ENCODE data around the gene ULK4. TPM values are rescaled to one million over a fixed set of nuclear protein-coding genes. Genes with fewer than 3 reads are reported as not detected.
"Not testable (repeated sequence)": the region's sequence is repeated elsewhere in the genome, so short reads cannot be mapped to it uniquely, and the experiment has no call there.

The ULK4 gene
- total RNA-seq, 1 donor from 2014 or later, result 8.4 TPM

GRCh38 chr3:41290736-41291135 lies 671.2 kb downstream of the ULK4 start:
- H3K9me3 ChIP-seq (ENCODE audit: control insufficient read depth in 3 of 3, low read length in 3 of 3), result no peaks in the 10 kb centered on the region
- H3K4me3 ChIP-seq (ENCODE audit: low read length in 3 of 3), result no peak overlapping the region
- no peak overlapping the region for H3K9ac ChIP-seq (ENCODE audit: low read depth in 1 of 3, low read length in 3 of 3)
- no peaks in the 10 kb centered on the region for H3K27me3 ChIP-seq (ENCODE audit: control insufficient read depth in 3 of 3, insufficient read depth in 3 of 3, low read length in 3 of 3)
- no peaks in the 10 kb centered on the region for H3K36me3 ChIP-seq (ENCODE audit: control insufficient read depth in 3 of 3, insufficient read depth in 3 of 3, low read length in 3 of 3)
- H3K4me1 ChIP-seq (ENCODE audit: control insufficient read depth in 3 of 3, insufficient read depth in 3 of 3, low read length in 3 of 3), result peaks cover 0 to 7% (median 5%) of the 10 kb centered on the region in 3 donors
- H3K27ac ChIP-seq (ENCODE audit: low read depth, low read length), result no peak overlapping the region

- H3K27me3 ChIP-seq (ENCODE audit: control insufficient read depth in 3 of 3, insufficient read depth in 3 of 3, low read length in 3 of 3), result no peaks in the 10 kb centered on the region
- H3K4me3 ChIP-seq (ENCODE audit: low read length in 3 of 3), result no peak overlapping the region
Measured at GRCh38 chr3:41290306-41290705, 671.6 kb downstream of the ULK4 start.

GRCh38 chr3:41288785-41289184 lies 673.1 kb downstream of the ULK4 start:
- no peak overlapping the region for H3K4me3 ChIP-seq (ENCODE audit: low read length in 3 of 3)
- no peaks in the 10 kb centered on the region for H3K27me3 ChIP-seq (ENCODE audit: control insufficient read depth in 3 of 3, insufficient read depth in 3 of 3, low read length in 3 of 3)
- H3K36me3 ChIP-seq (ENCODE audit: control insufficient read depth in 3 of 3, insufficient read depth in 3 of 3, low read length in 3 of 3), result no peaks in the 10 kb centered on the region
- H3K9me3 ChIP-seq (ENCODE audit: control insufficient read depth in 3 of 3, low read length in 3 of 3), result no peaks in the 10 kb centered on the region
- H3K27ac ChIP-seq (ENCODE audit: low read depth, low read length), result no peak overlapping the region
- peaks cover 0 to 5% (median 2%) of the 10 kb centered on the region in 3 donors for H3K4me1 ChIP-seq (ENCODE audit: control insufficient read depth in 3 of 3, insufficient read depth in 3 of 3, low read length in 3 of 3)
- H3K9ac ChIP-seq (ENCODE audit: low read depth in 1 of 3, low read length in 3 of 3), result no peak overlapping the region

More at GRCh38 chr3:41290306-41290705, 671.6 kb downstream of the ULK4 start:
- no peaks in the 10 kb centered on the region for H3K9me3 ChIP-seq (ENCODE audit: control insufficient read depth in 3 of 3, low read length in 3 of 3)
- no peaks in the 10 kb centered on the region for H3K36me3 ChIP-seq (ENCODE audit: control insufficient read depth in 3 of 3, insufficient read depth in 3 of 3, low read length in 3 of 3)
- H3K27ac ChIP-seq (ENCODE audit: low read depth, low read length), result no peak overlapping the region
- no peak overlapping the region for H3K9ac ChIP-seq (ENCODE audit: low read depth in 1 of 3, low read length in 3 of 3)
- H3K4me1 ChIP-seq (ENCODE audit: control insufficient read depth in 3 of 3, insufficient read depth in 3 of 3, low read length in 3 of 3), result peaks cover 0 to 7% (median 5%) of the 10 kb centered on the region in 3 donors

- Histone ChIP-seq H3K4me1 (ENCODE audit: control insufficient read depth in 3 of 3, insufficient read depth in 3 of 3, low read length in 3 of 3) (no peaks in the 10 kb centered on the region), H3K9me3 (ENCODE audit: control insufficient read depth in 3 of 3, low read length in 3 of 3) (no peaks in the 10 kb centered on the region)
Measured at GRCh38 chr3:41286305-41286704, 675.6 kb downstream of the ULK4 start.

GRCh38 chr3:41284934-41285333 lies 677.0 kb downstream of the ULK4 start:
- H3K9me3 ChIP-seq (ENCODE audit: control insufficient read depth in 3 of 3, low read length in 3 of 3); H3K36me3 ChIP-seq (ENCODE audit: control insufficient read depth in 3 of 3, insufficient read depth in 3 of 3, low read length in 3 of 3); H3K27me3 ChIP-seq (ENCODE audit: control insufficient read depth in 3 of 3, insufficient read depth in 3 of 3, low read length in 3 of 3); H3K27ac ChIP-seq (ENCODE audit: low read depth, low read length); H3K9ac ChIP-seq (ENCODE audit: low read depth in 1 of 3, low read length in 3 of 3); H3K4me3 ChIP-seq (ENCODE audit: low read length in 3 of 3); H3K4me1 ChIP-seq (ENCODE audit: control insufficient read depth in 3 of 3, insufficient read depth in 3 of 3, low read length in 3 of 3): not testable (repeated sequence)

More at GRCh38 chr3:41286305-41286704, 675.6 kb downstream of the ULK4 start:
- no peaks in the 10 kb centered on the region for H3K27me3 ChIP-seq (ENCODE audit: control insufficient read depth in 3 of 3, insufficient read depth in 3 of 3, low read length in 3 of 3)
- no peaks in the 10 kb centered on the region for H3K36me3 ChIP-seq (ENCODE audit: control insufficient read depth in 3 of 3, insufficient read depth in 3 of 3, low read length in 3 of 3)
- H3K4me3 ChIP-seq (ENCODE audit: low read length in 3 of 3), result no peak overlapping the region
- no peak overlapping the region for H3K9ac ChIP-seq (ENCODE audit: low read depth in 1 of 3, low read length in 3 of 3)
- no peak overlapping the region for H3K27ac ChIP-seq (ENCODE audit: low read depth, low read length)

- H3K36me3 ChIP-seq (ENCODE audit: control insufficient read depth in 3 of 3, insufficient read depth in 3 of 3, low read length in 3 of 3), result no peaks in the 10 kb centered on the region
- H3K4me1 ChIP-seq (ENCODE audit: control insufficient read depth in 3 of 3, insufficient read depth in 3 of 3, low read length in 3 of 3), result no peaks in the 10 kb centered on the region
- no peaks in the 10 kb centered on the region for H3K9me3 ChIP-seq (ENCODE audit: control insufficient read depth in 3 of 3, low read length in 3 of 3)
- H3K27me3 ChIP-seq (ENCODE audit: control insufficient read depth in 3 of 3, insufficient read depth in 3 of 3, low read length in 3 of 3), result no peaks in the 10 kb centered on the region
- no peak overlapping the region for H3K9ac ChIP-seq (ENCODE audit: low read depth in 1 of 3, low read length in 3 of 3)
- H3K4me3 ChIP-seq (ENCODE audit: low read length in 3 of 3), result no peak overlapping the region
- H3K27ac ChIP-seq (ENCODE audit: low read depth, low read length), result no peak overlapping the region
Measured at GRCh38 chr3:41277790-41278465, 684.0 kb downstream of the ULK4 start.

GRCh38 chr3:41276191-41276590 lies 685.7 kb downstream of the ULK4 start:
- no peaks in the 10 kb centered on the region for H3K36me3 ChIP-seq (ENCODE audit: control insufficient read depth in 3 of 3, insufficient read depth in 3 of 3, low read length in 3 of 3)
- no peak overlapping the region for H3K4me3 ChIP-seq (ENCODE audit: low read length in 3 of 3)
- H3K4me1 ChIP-seq (ENCODE audit: control insufficient read depth in 3 of 3, insufficient read depth in 3 of 3, low read length in 3 of 3), result no peaks in the 10 kb centered on the region
- no peaks in the 10 kb centered on the region for H3K9me3 ChIP-seq (ENCODE audit: control insufficient read depth in 3 of 3, low read length in 3 of 3)
- H3K27me3 ChIP-seq (ENCODE audit: control insufficient read depth in 3 of 3, insufficient read depth in 3 of 3, low read length in 3 of 3), result no peaks in the 10 kb centered on the region
- no peak overlapping the region for H3K9ac ChIP-seq (ENCODE audit: low read depth in 1 of 3, low read length in 3 of 3)
- no peak overlapping the region for H3K27ac ChIP-seq (ENCODE audit: low read depth, low read length)

- H3K27ac ChIP-seq (ENCODE audit: low read depth, low read length), result no peak overlapping the region
- no peaks in the 10 kb centered on the region for H3K27me3 ChIP-seq (ENCODE audit: control insufficient read depth in 3 of 3, insufficient read depth in 3 of 3, low read length in 3 of 3)
- H3K4me1 ChIP-seq (ENCODE audit: control insufficient read depth in 3 of 3, insufficient read depth in 3 of 3, low read length in 3 of 3), result no peaks in the 10 kb centered on the region
- H3K4me3 ChIP-seq (ENCODE audit: low read length in 3 of 3), result no peak overlapping the region
- no peaks in the 10 kb centered on the region for H3K36me3 ChIP-seq (ENCODE audit: control insufficient read depth in 3 of 3, insufficient read depth in 3 of 3, low read length in 3 of 3)
- H3K9me3 ChIP-seq (ENCODE audit: control insufficient read depth in 3 of 3, low read length in 3 of 3), result no peaks in the 10 kb centered on the region
- H3K9ac ChIP-seq (ENCODE audit: low read depth in 1 of 3, low read length in 3 of 3), result no peak overlapping the region
Measured at GRCh38 chr3:41274944-41275668, 686.8 kb downstream of the ULK4 start.

GRCh38 chr3:41272667-41273066 lies 689.2 kb downstream of the ULK4 start:
- H3K4me1 ChIP-seq (ENCODE audit: control insufficient read depth in 3 of 3, insufficient read depth in 3 of 3, low read length in 3 of 3), result no peaks in the 10 kb centered on the region
- H3K4me3 ChIP-seq (ENCODE audit: low read length in 3 of 3), result no peak overlapping the region
- no peak overlapping the region for H3K27ac ChIP-seq (ENCODE audit: low read depth, low read length)
- no peak overlapping the region for H3K9ac ChIP-seq (ENCODE audit: low read depth in 1 of 3, low read length in 3 of 3)
- no peaks in the 10 kb centered on the region for H3K36me3 ChIP-seq (ENCODE audit: control insufficient read depth in 3 of 3, insufficient read depth in 3 of 3, low read length in 3 of 3)
- H3K9me3 ChIP-seq (ENCODE audit: control insufficient read depth in 3 of 3, low read length in 3 of 3), result peaks cover 0 to 3% (median 2%) of the 10 kb centered on the region in 3 donors
- H3K27me3 ChIP-seq (ENCODE audit: control insufficient read depth in 3 of 3, insufficient read depth in 3 of 3, low read length in 3 of 3), result no peaks in the 10 kb centered on the region

GRCh38 chr3:41267975-41268640 lies 693.8 kb downstream of the ULK4 start:
- Histone ChIP-seq H3K36me3 (ENCODE audit: control insufficient read depth in 3 of 3, insufficient read depth in 3 of 3, low read length in 3 of 3) (no peaks in the 10 kb centered on the region), H3K4me1 (ENCODE audit: control insufficient read depth in 3 of 3, insufficient read depth in 3 of 3, low read length in 3 of 3) (no peaks in the 10 kb centered on the region), H3K27me3 (ENCODE audit: control insufficient read depth in 3 of 3, insufficient read depth in 3 of 3, low read length in 3 of 3) (no peaks in the 10 kb centered on the region), H3K27ac (ENCODE audit: low read depth, low read length) (no peak overlapping the region), H3K9ac (ENCODE audit: low read depth in 1 of 3, low read length in 3 of 3) (no peak overlapping the region), H3K9me3 (ENCODE audit: control insufficient read depth in 3 of 3, low read length in 3 of 3) (peaks cover 0 to 3% (median 2%) of the 10 kb centered on the region in 3 donors), H3K4me3 (ENCODE audit: low read length in 3 of 3) (no peak overlapping the region)
